ENCODE results near the gene CKS2. TPM values are rescaled to one million over a fixed set of nuclear protein-coding genes. Genes with fewer than 3 reads are reported as not detected.

Gene CKS2
- polyA plus RNA-seq, 1 donor (not counting 4 experiments of a cell fraction or from before 2014, with no cell fraction given), result 291 TPM

- no peaks in the 10 kb centered on the region for H3K9me1 ChIP-seq (ENCODE audit: control insufficient read depth, extremely low read depth, insufficient read depth, low read length)
- no peaks in the 10 kb centered on the region for H3K9me3 ChIP-seq (ENCODE audit: control insufficient read depth, low read depth, low read length)
- H3K36me3 ChIP-seq (ENCODE audit: control insufficient read depth in 2 of 2, extremely low read depth in 1 of 2, insufficient read depth in 2 of 2, low read length in 2 of 2), result peaks cover 34 to 37% of the 10 kb centered on the region in 2 experiments
- no peaks in the 10 kb centered on the region for H4K20me1 ChIP-seq (ENCODE audit: control insufficient read depth, extremely low read depth, insufficient read depth, low read length)
- no peak overlapping the region for H3K4me2 ChIP-seq (ENCODE audit: control insufficient read depth, extremely low read depth, insufficient read depth, low read depth, low read length)
- no peak for FAIRE-seq
- no peak for DNase-seq (ENCODE audit: low read depth, low spot score)
- no peak overlapping the region for H2AFZ ChIP-seq (ENCODE audit: control insufficient read depth, low read length)
- TF ChIP-seq EZH2 (IDR thresholded peaks at IDR 0.05; ENCODE audit: low read length), result no peak
- no peak for TF ChIP-seq CTCF (optimal IDR thresholded peaks at IDR 0.05 in 1 of 3, IDR thresholded peaks at IDR 0.05 in 1 of 3, conservative IDR thresholded peaks at IDR 0.05 in 1 of 3; ENCODE audit: extremely low read depth in 1 of 3, insufficient read depth in 2 of 3, low read length in 3 of 3)
- H3K79me2 ChIP-seq (ENCODE audit: control insufficient read depth, insufficient read depth, low read length), result no peaks in the 10 kb centered on the region
- H3K27ac ChIP-seq (ENCODE audit: control insufficient read depth, insufficient read depth, low read length), result no peak overlapping the region
- H3K9ac ChIP-seq (ENCODE audit: control insufficient read depth, extremely low read depth, insufficient read depth, low read length), result no peak overlapping the region
- no peak overlapping the region for H3K4me3 ChIP-seq (ENCODE audit: control insufficient read depth in 2 of 3, extremely low read depth in 1 of 3, insufficient read depth in 2 of 3, low read depth in 1 of 3, low read length in 3 of 3)
- dilution Hi-C loops (cut with MboI; ENCODE audit: extremely low pct_ligation_motif_present, low sequenced_read_pairs), result no loop called here
- no peaks in the 10 kb centered on the region for H3K4me1 ChIP-seq (ENCODE audit: control insufficient read depth, extremely low read depth, insufficient read depth, low read length)
- H3K27me3 ChIP-seq (ENCODE audit: control insufficient read depth, extremely low read depth, insufficient read depth, low read length), result no peaks in the 10 kb centered on the region
These were observed 47.5 kb downstream of the CKS2 start for GRCh38 chr9:89358376-89358916.

GRCh38 chr9:89358985-89359384 lies 48.0 kb downstream of the CKS2 start:
- no peaks in the 10 kb centered on the region for H3K9me3 ChIP-seq (ENCODE audit: control insufficient read depth, low read depth, low read length)
- no peak overlapping the region for H3K27ac ChIP-seq (ENCODE audit: control insufficient read depth, insufficient read depth, low read length)

More at GRCh38 chr9:89358985-89359384, 48.0 kb downstream of the CKS2 start:
- H3K9ac ChIP-seq (ENCODE audit: control insufficient read depth, extremely low read depth, insufficient read depth, low read length), result no peak overlapping the region
- H3K27me3 ChIP-seq (ENCODE audit: control insufficient read depth, extremely low read depth, insufficient read depth, low read length), result no peaks in the 10 kb centered on the region
- no peaks in the 10 kb centered on the region for H4K20me1 ChIP-seq (ENCODE audit: control insufficient read depth, extremely low read depth, insufficient read depth, low read length)
- H2AFZ ChIP-seq (ENCODE audit: control insufficient read depth, low read length), result no peak overlapping the region
- no peak for FAIRE-seq
- H3K4me3 ChIP-seq (ENCODE audit: control insufficient read depth in 2 of 3, extremely low read depth in 1 of 3, insufficient read depth in 2 of 3, low read depth in 1 of 3, low read length in 3 of 3), result no peak overlapping the region
- no peaks in the 10 kb centered on the region for H3K4me1 ChIP-seq (ENCODE audit: control insufficient read depth, extremely low read depth, insufficient read depth, low read length)
- no peak overlapping the region for H3K4me2 ChIP-seq (ENCODE audit: control insufficient read depth, extremely low read depth, insufficient read depth, low read depth, low read length)
- H3K9me1 ChIP-seq (ENCODE audit: control insufficient read depth, extremely low read depth, insufficient read depth, low read length), result no peaks in the 10 kb centered on the region
- H3K36me3 ChIP-seq (ENCODE audit: control insufficient read depth in 2 of 2, extremely low read depth in 1 of 2, insufficient read depth in 2 of 2, low read length in 2 of 2), result peaks cover 33 to 36% of the 10 kb centered on the region in 2 experiments
- H3K79me2 ChIP-seq (ENCODE audit: control insufficient read depth, insufficient read depth, low read length), result no peaks in the 10 kb centered on the region
- TF ChIP-seq EZH2 (IDR thresholded peaks at IDR 0.05; ENCODE audit: low read length) (no peak), CTCF (optimal IDR thresholded peaks at IDR 0.05 in 1 of 3, IDR thresholded peaks at IDR 0.05 in 1 of 3, conservative IDR thresholded peaks at IDR 0.05 in 1 of 3; ENCODE audit: extremely low read depth in 1 of 3, insufficient read depth in 2 of 3, low read length in 3 of 3) (no peak)
- dilution Hi-C loops (cut with MboI; ENCODE audit: extremely low pct_ligation_motif_present, low sequenced_read_pairs), result no loop called here
- DNase-seq (ENCODE audit: low read depth, low spot score), result no peak
